CD4-positive, alpha-beta T cell treated with Interleukin-10 for 1 hour (primary cell): Measurements from ENCODE around the gene MICU1.
A peak's percentile ranks its signal among the peaks of the same experiment; 100 is the strongest.

Experiments
- DNase-seq: peaks from one replicate; pipeline ENCODE4 v3.0.0-alpha.2; 2020

Gene MICU1

DNA sequence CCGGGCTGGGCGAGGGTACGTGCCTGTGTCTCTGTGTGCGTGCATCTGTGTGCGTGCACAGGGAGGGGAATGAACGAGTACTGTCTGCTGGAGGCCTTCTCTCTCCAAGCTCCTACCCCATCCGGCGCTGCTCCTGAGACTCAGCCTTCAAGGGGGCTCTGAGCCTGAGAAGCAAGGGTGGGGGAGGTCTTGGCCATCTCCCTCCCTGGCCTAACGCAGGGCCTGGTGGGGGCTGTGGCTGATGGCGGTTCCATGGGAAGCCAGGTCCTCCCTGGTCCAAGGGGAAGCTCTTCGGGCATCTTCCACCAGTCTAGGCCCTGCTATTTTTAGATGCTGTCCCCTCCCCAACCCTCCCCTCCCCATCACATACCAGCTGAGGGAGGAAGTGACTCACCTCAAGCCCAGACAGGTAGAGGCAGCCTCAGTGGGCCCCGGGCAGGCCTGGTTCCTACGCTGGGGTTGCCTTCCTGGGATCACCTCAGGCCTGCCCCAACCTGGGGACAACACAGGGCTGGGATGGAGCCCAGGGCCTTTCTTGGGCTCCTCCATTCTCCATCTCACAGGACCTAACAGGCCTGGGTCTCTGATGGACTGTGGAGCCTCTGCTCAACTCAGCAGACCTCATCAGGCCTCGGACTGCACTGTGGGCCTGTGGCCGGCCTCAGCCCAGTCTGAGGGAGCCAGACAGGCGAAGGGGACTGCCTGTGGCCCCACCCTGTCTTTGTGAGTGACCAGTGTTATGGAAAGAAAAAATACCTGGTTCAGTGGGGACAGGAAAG is 303.4 kb downstream of the MICU1 start:
- peak; percentile 66 for DNase-seq

DNA sequence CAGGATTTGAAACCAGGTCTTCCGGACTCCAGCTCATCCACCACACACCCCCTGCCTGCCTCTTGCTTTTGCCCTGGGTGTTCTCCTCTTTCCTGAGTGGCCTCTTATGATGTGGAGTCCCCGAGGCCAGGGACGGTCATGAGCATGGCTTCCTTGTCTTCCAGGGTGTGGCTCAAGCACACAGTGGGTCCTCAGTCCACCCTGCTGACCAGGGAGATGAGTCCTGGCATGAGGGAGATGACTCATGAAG is 303.9 kb downstream of the MICU1 start:
- no peak for DNase-seq

DNA sequence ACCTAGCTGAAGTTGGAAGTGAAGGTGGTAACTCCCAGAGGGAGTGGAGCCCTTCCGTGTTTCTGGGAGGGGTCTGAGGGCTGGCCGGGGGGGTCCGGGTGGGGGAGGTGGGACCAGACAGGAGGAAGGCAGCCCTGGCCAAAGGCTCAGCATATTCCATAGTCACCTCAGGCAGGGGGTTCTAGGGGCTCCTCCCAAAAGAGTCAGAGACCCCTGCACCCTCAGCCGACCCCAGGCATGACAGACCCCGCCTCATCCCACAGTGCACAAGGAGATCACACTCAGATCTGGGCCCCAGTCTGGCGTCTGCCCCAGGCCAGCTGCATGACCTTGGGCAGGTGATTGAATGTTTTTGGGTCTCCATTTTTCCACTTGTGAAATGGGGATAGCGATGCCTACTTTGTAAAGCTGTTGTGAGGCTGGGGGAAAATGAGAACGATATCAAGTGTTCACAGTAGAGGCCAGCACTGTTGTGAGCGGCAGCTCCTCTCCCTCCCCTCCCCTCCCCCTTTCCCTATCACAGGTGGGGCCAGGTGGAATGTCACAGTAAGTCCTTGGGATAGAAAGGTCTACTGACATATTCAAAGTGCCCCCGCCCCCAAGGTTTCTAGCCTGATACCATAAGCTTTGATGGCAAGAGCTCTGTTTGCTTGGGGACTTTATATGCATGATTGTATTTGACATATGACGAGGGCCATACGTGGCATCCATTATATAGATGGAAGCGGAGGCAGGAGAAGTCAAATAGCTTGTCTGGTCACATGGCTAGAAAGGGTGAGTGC is 304.4 kb downstream of the MICU1 start:
- DNase-seq, result no peak

DNA sequence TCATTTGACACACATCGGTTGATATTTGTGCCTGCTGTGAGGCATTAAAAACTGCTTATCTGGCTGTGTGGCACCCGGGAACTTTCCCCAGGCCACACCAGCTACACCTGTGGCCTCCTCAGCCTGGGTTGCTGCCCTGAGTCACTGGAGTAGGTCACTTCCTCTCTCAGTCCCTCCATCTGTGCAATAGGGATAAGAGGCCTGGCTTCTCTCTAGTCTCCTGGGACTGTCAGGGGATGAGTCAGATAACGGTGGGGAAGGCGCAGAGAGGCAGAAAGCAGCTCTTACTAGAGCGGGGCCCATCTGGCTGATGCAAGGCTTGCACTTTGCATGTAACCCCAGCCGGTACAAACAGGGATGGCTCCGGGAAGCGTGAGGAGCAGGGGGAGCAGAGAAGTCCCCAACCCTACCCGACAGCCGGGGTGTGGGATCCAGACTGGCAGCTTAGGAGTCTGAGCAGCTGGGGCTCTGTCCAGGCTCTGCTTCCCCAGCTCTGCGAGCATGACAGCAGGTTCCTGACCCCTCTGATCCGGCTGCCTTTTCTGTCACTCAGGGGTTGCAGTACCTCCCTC is 305.1 kb downstream of the MICU1 start:
- peak; percentile 54 for DNase-seq

DNA sequence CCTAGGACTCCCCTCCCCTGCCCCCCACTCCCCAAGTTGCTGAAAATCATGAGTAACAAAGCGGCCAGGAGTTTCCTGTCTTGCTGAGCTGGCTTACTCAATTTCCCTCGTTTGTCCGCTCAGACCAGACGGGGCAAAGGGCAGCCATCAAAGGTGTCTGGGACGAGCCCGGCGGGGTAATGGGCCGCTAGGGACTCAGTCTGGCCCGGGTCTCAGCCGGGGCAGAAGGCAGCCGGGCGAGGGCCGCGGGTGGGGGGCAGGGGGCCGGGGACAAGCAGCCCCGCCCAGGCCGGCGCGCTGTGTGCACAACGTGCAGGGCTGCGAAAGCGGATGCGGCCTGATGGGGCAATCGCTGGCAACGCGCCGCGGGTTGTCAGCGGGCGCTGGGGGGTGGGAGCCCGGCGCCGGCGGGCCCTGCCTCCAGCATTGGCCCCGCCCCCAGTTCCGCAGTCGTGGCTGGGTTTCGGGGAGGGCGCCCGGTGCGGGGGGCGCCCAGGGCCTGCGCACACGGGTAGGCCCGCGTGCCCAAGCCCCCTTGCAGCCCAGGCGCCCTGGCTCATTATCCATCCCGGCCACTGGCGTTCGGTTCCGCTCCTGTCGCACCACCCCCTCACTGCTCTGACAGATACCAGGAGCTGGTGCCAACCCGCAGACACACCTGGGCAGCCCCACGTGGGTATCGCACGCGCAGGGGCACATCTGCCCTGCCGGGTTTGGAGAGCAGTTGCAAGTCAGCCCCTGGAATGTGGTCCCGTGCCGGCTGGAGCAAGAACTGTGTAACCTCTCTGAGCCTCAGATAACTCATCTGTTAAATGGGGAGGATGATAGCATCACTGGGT is 306.2 kb downstream of the MICU1 start:
- peak; percentile 89 for DNase-seq

DNA sequence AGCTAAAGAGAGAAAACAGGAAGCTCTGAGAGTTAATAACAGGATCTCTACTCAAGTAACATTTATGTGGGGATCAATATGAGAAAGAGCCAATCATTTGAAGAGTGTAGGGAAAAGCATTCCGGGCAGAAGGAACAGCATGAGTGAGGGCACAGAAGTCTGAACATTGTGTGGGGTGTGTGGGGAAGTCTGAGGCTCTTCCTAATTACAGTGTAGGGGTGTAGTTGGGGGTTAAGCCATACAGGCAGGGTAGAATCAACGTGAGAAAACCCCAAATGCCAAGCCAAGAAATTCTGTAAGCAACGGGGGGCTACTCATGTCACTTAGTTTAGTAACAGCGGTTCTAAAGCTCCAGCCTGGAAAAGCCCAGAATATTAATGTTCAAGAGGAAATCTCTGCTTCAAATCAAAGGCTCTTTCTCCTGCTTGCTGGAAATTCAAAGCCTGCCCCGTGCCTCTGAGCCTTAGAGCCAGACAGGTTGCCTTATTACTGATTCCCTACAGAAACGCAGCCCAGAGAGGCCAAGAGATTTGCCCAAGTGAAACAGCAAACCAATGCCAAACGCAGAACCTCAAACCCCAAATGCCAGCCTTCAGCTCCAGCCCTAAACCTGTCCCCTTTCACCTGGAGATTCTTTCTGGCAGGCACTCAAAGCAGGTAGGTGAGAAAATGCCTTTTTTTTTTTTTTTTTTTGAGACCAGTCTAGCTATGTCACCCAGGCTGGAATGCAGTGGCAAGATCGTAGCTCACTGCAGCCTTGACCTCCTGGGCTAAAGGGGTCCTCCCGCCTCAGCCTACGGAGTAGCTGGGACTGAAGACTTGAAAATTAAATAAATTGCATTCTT is 307.2 kb downstream of the MICU1 start:
- DNase-seq, result no peak
